SK-N-SH (cell line): ENCODE data around the gene SCAPER. TPM values are rescaled to one million over a fixed set of nuclear protein-coding genes. Genes with fewer than 3 reads are reported as not detected.

ENCODE experiments used
- CTCF ChIA-PET: fragments of 300-600, 350-600 bp; formaldehyde crosslinking; extraction: SDS; loops from one replicate; lab custom pipeline; 2021; lab: Yijun Ruan, JAX
- POLR2A ChIA-PET: fragments of 350-600 bp; sonication (Branson Sonifier 250); formaldehyde crosslinking; extraction: SDS; loops from one replicate; lab custom pipeline; 2020; ENCODE audit warnings: antibody characterized with exemption, inconsistent platforms; lab: Yijun Ruan, JAX
- DNase-seq: peaks from one replicate; pipeline ENCODE4 v3.0.0; 2012
- H2AFZ ChIP-seq: fragments of 200-600 bp; sonication (generic); 2 replicates; pipeline ENCODE4 v1.8.1; 2016; ENCODE audit warnings: antibody characterized with exemption, mild to moderate bottlenecking, low read depth
- H3F3A ChIP-seq: fragments of 200-600 bp; sonication (generic); replicated peaks from 2 replicates; pipeline ENCODE3; 2016; ENCODE audit warnings: antibody characterized with exemption, mild to moderate bottlenecking; ENCODE audit not compliant: insufficient read depth
- H3K27ac ChIP-seq, 2 experiments: fragments of 200-500 bp in 1 of 2; fragments of 200-600 bp in 1 of 2; sonication (Bioruptor generic) in 1 of 2; sonication (generic), shearing (Covaris generic) in 1 of 2; 2 replicates each; pipeline versions ENCODE4 v1.5.1 to v1.6.1; 2014 to 2016; ENCODE audit warnings: low read depth in 2 of 2, inconsistent platforms in 1 of 2, low read length in 1 of 2, mild to moderate bottlenecking in 1 of 2, mixed read lengths in 1 of 2
- H3K27me3 ChIP-seq: fragments of 200-600 bp; sonication (generic), shearing (Covaris generic); 2 replicates; pipeline ENCODE4 v1.6.1; 2016; ENCODE audit warnings: mixed run types; ENCODE audit not compliant: insufficient read depth
- H3K36me3 ChIP-seq, 2 experiments: fragments of 200-500 bp in 1 of 2; fragments of 200-600 bp in 1 of 2; sonication (Bioruptor generic) in 1 of 2; sonication (generic) in 1 of 2; replicated peaks in 1 of 2; 2 replicates each; pipeline versions ENCODE3 to v1.5.1; 2014 to 2016; ENCODE audit warnings: low read length in 1 of 2, mild to moderate bottlenecking in 1 of 2; ENCODE audit not compliant: insufficient read depth in 2 of 2, control insufficient read depth in 1 of 2
- H3K4me1 ChIP-seq, 2 experiments: fragments of 200-500 bp in 1 of 2; fragments of 200-600 bp in 1 of 2; sonication (Bioruptor generic) in 1 of 2; sonication (generic), shearing (Covaris generic) in 1 of 2; 2 replicates each; pipeline versions ENCODE4 v1.5.1 to v1.6.1; 2014 to 2016; ENCODE audit warnings: low read depth in 1 of 2, low read length in 1 of 2, mixed run types in 1 of 2; ENCODE audit not compliant: insufficient read depth in 2 of 2, control insufficient read depth in 1 of 2
- H3K4me2 ChIP-seq: fragments of 200-600 bp; sonication (generic), shearing (Covaris generic); 2 replicates; pipeline ENCODE4 v1.6.1; 2017; ENCODE audit warnings: mixed run types
- H3K4me3 ChIP-seq, 2 experiments: fragments of 200-500 bp in 1 of 2; fragments of 200-600 bp in 1 of 2; sonication (Bioruptor generic) in 1 of 2; sonication (generic), shearing (Covaris generic) in 1 of 2; 2 replicates each; pipeline versions ENCODE4 v1.5.1 to v1.8.1; 2014 to 2016; ENCODE audit warnings: low read depth in 2 of 2, inconsistent platforms in 1 of 2, low read length in 1 of 2, mild to moderate bottlenecking in 1 of 2, mixed read lengths in 1 of 2, moderate library complexity in 1 of 2
- H3K79me2 ChIP-seq: fragments of 200-600 bp; sonication (generic); 2 replicates; pipeline ENCODE4 v1.8.1; 2017; ENCODE audit warnings: mild to moderate bottlenecking; ENCODE audit not compliant: insufficient read depth
- H3K9ac ChIP-seq: fragments of 200-600 bp; sonication (generic); 2 replicates; pipeline ENCODE4 v1.6.1; 2017; ENCODE audit warnings: mixed run types
- H3K9me2 ChIP-seq: fragments of 200-600 bp; sonication (generic); 2 replicates; pipeline ENCODE4 v1.6.1; 2017; ENCODE audit warnings: mixed run types
- H3K9me3 ChIP-seq: fragments of 200-600 bp; sonication (generic); 2 replicates; pipeline ENCODE4 v1.6.1; 2017; ENCODE audit warnings: mixed run types, mild to moderate bottlenecking, moderate library complexity
- H4K20me1 ChIP-seq: fragments of 200-600 bp; sonication (generic); 2 replicates; pipeline ENCODE4 v1.6.1; 2017; ENCODE audit warnings: mild to moderate bottlenecking, mixed run types; ENCODE audit not compliant: insufficient read depth
- CTCF ChIP-seq: fragments of 200-600 bp; sonication (generic); IDR thresholded peaks from 2 replicates; pipeline ENCODE4 v1.6.1; 2017; ENCODE audit warnings: antibody characterized with exemption, mild to moderate bottlenecking, moderate library complexity
- ELF1 ChIP-seq: IDR thresholded peaks from 2 replicates; pipeline ENCODE4 v1.4.0; 2012
- EP300 ChIP-seq, 2 experiments: IDR thresholded peaks; 2 replicates each; pipeline versions ENCODE4 v1.4.0 to v1.6.1; 2012; ENCODE audit warnings: borderline replicate concordance in 1 of 2, low read depth in 1 of 2, low read length in 1 of 2
- MXI1 ChIP-seq: IDR thresholded peaks from 2 replicates; pipeline ENCODE4 v1.6.1; 2012; ENCODE audit warnings: mild to moderate bottlenecking, low read depth, low read length, improper control_type of control experiment
- PBX3 ChIP-seq: IDR thresholded peaks from 2 replicates; pipeline ENCODE4; 2012
- RXRA ChIP-seq: IDR thresholded peaks from 2 replicates; pipeline ENCODE4 v1.4.0; 2012; ENCODE audit warnings: low read depth, mild to moderate bottlenecking, borderline replicate concordance
- TCF12 ChIP-seq: IDR thresholded peaks from 2 replicates; pipeline ENCODE4 v1.4.0; 2012
- WGBS: methylation state at CpG from one replicate; pipeline ENCODE4 v1.1.6; 2017; ENCODE audit warnings: low lambda C conversion rate; 5-methylcytosine and 5-hydroxymethylcytosine counted together
- polyA plus RNA-seq, 3 experiments: library from polyadenylated mRNA; depleted of rRNA; stranded (reverse); fragments of >200 nt; gene quantifications; 2 replicates each; pipeline ENCODE4 v1.2.3, GENCODE V29; 2012

SCAPER gene
- polyA plus RNA-seq, 1 of the 3 experiments (the other 2 are of a cell fraction), result 1.8 TPM

GRCh38 chr15:76644646-76645045 is 260.5 kb downstream of the SCAPER start:
- TF ChIP-seq EP300 (IDR thresholded peaks at IDR 0.05; ENCODE audit: borderline replicate concordance in 1 of 2, low read depth in 1 of 2, low read length in 1 of 2), result no peak
- no peak for TF ChIP-seq RXRA
- Histone ChIP-seq H3K27ac (no peak overlapping the region), H3K36me3 (peaks cover 0 to 3% of the 10 kb centered on the region in 2 experiments), H3F3A (peaks cover 3% of the 10 kb centered on the region), H2AFZ (no peak overlapping the region), H3K9me2 (no peaks in the 10 kb centered on the region), H4K20me1 (no peaks in the 10 kb centered on the region), H3K9me3 (no peaks in the 10 kb centered on the region), H3K9ac (no peak overlapping the region), H3K4me3 (no peak overlapping the region), H3K27me3 (no peaks in the 10 kb centered on the region), H3K4me2 (no peak overlapping the region), H3K4me1 (no peaks in the 10 kb centered on the region), H3K79me2 (no peaks in the 10 kb centered on the region)
- ChIA-PET CTCF (no interaction called here), POLR2A (no interaction called here)
- 97% methylated on average over 1 of the region's 1 CpG for WGBS
- DNase-seq, result no peak

- Histone ChIP-seq H2AFZ (no peak overlapping the region), H3K4me3 (no peak overlapping the region), H3K27me3 (no peaks in the 10 kb centered on the region), H3F3A (peaks cover 3% of the 10 kb centered on the region), H4K20me1 (no peaks in the 10 kb centered on the region), H3K9me3 (no peaks in the 10 kb centered on the region), H3K36me3 (peaks cover 0 to 2% of the 10 kb centered on the region in 2 experiments), H3K9me2 (no peaks in the 10 kb centered on the region), H3K27ac (no peak overlapping the region), H3K4me1 (no peaks in the 10 kb centered on the region), H3K79me2 (no peaks in the 10 kb centered on the region), H3K9ac (no peak overlapping the region), H3K4me2 (no peak overlapping the region)
- POLR2A ChIA-PET, result no interaction called here
- CTCF ChIA-PET, result interaction anchor here (0.8 to 1.4 kb wide), 3 partner anchors 11 to 503 kb away, joined by 3 to 4 read pairs (median 3); no protein-coding TSS in a partner anchor
- TF ChIP-seq CTCF, result peak; percentile 43
- TF ChIP-seq ELF1, result no peak
- no peak for DNase-seq
Measured at GRCh38 chr15:76642671-76643070, 262.5 kb downstream of the SCAPER start.

GRCh38 chr15:76637166-76637565 is 268.0 kb downstream of the SCAPER start:
- no peaks in the 10 kb centered on the region for H4K20me1 ChIP-seq
- H3K9me3 ChIP-seq, result no peaks in the 10 kb centered on the region
- H3K27me3 ChIP-seq, result no peaks in the 10 kb centered on the region
- H3F3A ChIP-seq, result no peaks in the 10 kb centered on the region
- H3K4me1 ChIP-seq, result no peaks in the 10 kb centered on the region
- no peak overlapping the region for H2AFZ ChIP-seq
- WGBS, result 90% methylated on average over 1 of the region's 1 CpG
- H3K4me3 ChIP-seq, result no peak overlapping the region
- CTCF ChIA-PET, result no interaction called here
- no peak overlapping the region for H3K4me2 ChIP-seq
- POLR2A ChIA-PET, result no interaction called here
- no peaks in the 10 kb centered on the region for H3K79me2 ChIP-seq
- no peak for TF ChIP-seq MXI1
- TF ChIP-seq RXRA, result no peak
- TF ChIP-seq EP300 (IDR thresholded peaks at IDR 0.05; ENCODE audit: borderline replicate concordance in 1 of 2, low read depth in 1 of 2, low read length in 1 of 2), result no peak
- no peak for TF ChIP-seq PBX3
- no peak for TF ChIP-seq TCF12
- TF ChIP-seq, all 33 proteins: peak for 0
- no peaks in the 10 kb centered on the region for H3K9me2 ChIP-seq
- H3K9ac ChIP-seq, result no peak overlapping the region
- DNase-seq, result no peak
- no peak overlapping the region for H3K27ac ChIP-seq
- H3K36me3 ChIP-seq, result peaks cover 0 to 7% of the 10 kb centered on the region in 2 experiments
